ENCODE measurements around the gene SORBS1. TPM values are rescaled to one million over a fixed set of nuclear protein-coding genes. Genes with fewer than 3 reads are reported as not detected.

Gene SORBS1
- total RNA-seq, 2 experiments from 2014 or later, result 0.58 to 0.90 TPM

GRCh38 chr10:95261926-95262325, 299.2 kb downstream of the SORBS1 start:
- Mint-ChIP-seq H3K36me3 (ENCODE audit: low read depth) (peaks cover 8% of the 10 kb centered on the region), H3K27me3 (peaks cover 2% of the 10 kb centered on the region), H3K9me3 (no peaks in the 10 kb centered on the region), H3K27ac (no peak overlapping the region), H3K4me3 (no peak overlapping the region), H3K4me1 (no peaks in the 10 kb centered on the region)
- ChIA-PET CTCF (no interaction called here), POLR2A (no interaction called here)
- DNase-seq, result no peak

Other genes with a start within 250 kb of the SORBS1 start
- 10 to 100 TPM; 42.2 to 44.7 TPM for gene ALDH18A1, start 95.3 kb upstream of the SORBS1 start, total RNA-seq
- gene TCTN3, start 132.6 kb upstream of the SORBS1 start, total RNA-seq, result 10 to 100 TPM; 26.2 to 28.5 TPM
- 10 to 100 TPM; 29.7 to 33.3 TPM for gene ENTPD1, start 194.8 kb upstream of the SORBS1 start, total RNA-seq

Measured in activated CD4-positive, alpha-beta memory T cell treated with anti-CD3 and anti-CD28 coated beads, Interleukin-2, amount 10 ng/mL, durations not matched to agents 7 days and 5 days (primary cell).